GM12878 (cell line): ENCODE measurements around the gene EFHC1.

Experiments
- CHD1 ChIP-seq: IDR thresholded peaks from 2 replicates; pipeline ENCODE4 v1.6.1; 2012; ENCODE audit warnings: low read depth, low read length, improper control_type of control experiment
- ESRRA ChIP-seq: IDR thresholded peaks from 2 replicates; pipeline ENCODE4 v1.6.1; 2012; ENCODE audit warnings: mild to moderate bottlenecking, low read length, improper control_type of control experiment
- FOXM1 ChIP-seq: IDR thresholded peaks from 2 replicates; pipeline ENCODE4 v1.6.1; 2012; ENCODE audit warnings: low read depth, mild to moderate bottlenecking, inconsistent platforms, low read length, moderate library complexity
- POLR2AphosphoS5 ChIP-seq: IDR thresholded peaks from 2 replicates; pipeline ENCODE4 v1.6.1; 2011; ENCODE audit warnings: mild to moderate bottlenecking, low read length, inconsistent platforms
- RFX5 ChIP-seq: IDR thresholded peaks from 2 replicates; pipeline ENCODE4 v1.6.1; 2011; ENCODE audit warnings: low read depth, low read length, improper control_type of control experiment
- YY1 ChIP-seq: IDR thresholded peaks from 2 replicates; pipeline ENCODE4 v1.6.1; 2011; ENCODE audit warnings: low read depth, mild to moderate bottlenecking, low read length
- ZZZ3 ChIP-seq: IDR thresholded peaks from 2 replicates; pipeline ENCODE4 v1.6.1; 2011; ENCODE audit warnings: low read depth; ENCODE audit not compliant: control insufficient read depth, insufficient read length
- TF ChIP-seq, protein P1 (sequence below): fragments of 450-650 bp; IDR thresholded peaks from 2 replicates; pipeline ENCODE4 v1.6.1; 2017; ENCODE audit warnings: low read depth, mild to moderate bottlenecking, moderate library complexity
- TF ChIP-seq, protein P2 (sequence below): IDR thresholded peaks from 2 replicates; pipeline ENCODE4 v1.6.1; 2011; ENCODE audit warnings: mild to moderate bottlenecking, low read depth, low read length, moderate library complexity; ENCODE audit not compliant: insufficient replicate concordance

DNA sequence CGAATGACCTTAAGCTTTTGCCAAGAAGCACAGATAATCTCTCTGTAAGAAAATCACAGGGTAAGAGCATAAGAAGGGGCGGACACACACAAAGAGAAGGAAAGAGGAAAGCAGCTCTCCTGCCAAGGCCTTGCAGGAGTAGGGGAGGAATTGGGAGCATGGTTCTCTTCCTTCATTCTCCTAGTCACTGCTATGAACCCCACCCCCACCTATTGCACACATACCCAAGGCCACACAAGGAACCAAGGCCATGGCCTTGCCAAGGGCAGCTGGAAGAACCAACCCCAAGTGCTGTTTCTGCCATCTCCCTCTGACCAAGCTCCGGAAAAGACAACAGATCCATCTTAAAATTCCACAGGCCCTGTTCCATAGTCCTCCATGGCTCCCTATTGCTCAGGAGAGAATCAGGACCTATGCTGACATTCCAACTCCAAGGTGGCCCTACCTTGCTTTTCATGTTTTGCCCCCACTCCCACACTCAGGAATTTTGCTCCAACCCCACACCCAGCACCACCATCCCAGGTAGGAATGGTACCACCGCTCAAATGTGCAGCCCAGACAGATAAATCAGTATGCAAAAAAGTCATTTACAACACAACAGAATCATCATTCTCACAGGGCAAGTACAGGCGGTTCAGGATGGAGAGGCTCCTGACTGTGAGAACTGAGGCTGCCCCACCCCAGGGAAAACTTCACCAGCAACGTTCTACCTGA is 125.4 kb downstream of the EFHC1 start:
- TF ChIP-seq YY1: no peak
- TF ChIP-seq, protein P1, sequence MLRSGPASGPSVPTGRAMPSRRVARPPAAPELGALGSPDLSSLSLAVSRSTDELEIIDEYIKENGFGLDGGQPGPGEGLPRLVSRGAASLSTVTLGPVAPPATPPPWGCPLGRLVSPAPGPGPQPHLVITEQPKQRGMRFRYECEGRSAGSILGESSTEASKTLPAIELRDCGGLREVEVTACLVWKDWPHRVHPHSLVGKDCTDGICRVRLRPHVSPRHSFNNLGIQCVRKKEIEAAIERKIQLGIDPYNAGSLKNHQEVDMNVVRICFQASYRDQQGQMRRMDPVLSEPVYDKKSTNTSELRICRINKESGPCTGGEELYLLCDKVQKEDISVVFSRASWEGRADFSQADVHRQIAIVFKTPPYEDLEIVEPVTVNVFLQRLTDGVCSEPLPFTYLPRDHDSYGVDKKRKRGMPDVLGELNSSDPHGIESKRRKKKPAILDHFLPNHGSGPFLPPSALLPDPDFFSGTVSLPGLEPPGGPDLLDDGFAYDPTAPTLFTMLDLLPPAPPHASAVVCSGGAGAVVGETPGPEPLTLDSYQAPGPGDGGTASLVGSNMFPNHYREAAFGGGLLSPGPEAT: no peak
- no peak for TF ChIP-seq FOXM1
- no peak for TF ChIP-seq ZZZ3
- TF ChIP-seq ESRRA: no peak
- TF ChIP-seq CHD1: no peak
- TF ChIP-seq, protein P2, sequence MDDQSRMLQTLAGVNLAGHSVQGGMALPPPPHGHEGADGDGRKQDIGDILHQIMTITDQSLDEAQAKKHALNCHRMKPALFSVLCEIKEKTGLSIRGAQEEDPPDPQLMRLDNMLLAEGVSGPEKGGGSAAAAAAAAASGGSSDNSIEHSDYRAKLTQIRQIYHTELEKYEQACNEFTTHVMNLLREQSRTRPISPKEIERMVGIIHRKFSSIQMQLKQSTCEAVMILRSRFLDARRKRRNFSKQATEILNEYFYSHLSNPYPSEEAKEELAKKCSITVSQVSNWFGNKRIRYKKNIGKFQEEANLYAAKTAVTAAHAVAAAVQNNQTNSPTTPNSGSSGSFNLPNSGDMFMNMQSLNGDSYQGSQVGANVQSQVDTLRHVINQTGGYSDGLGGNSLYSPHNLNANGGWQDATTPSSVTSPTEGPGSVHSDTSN: no peak
- TF ChIP-seq POLR2AphosphoS5: no peak
- no peak for TF ChIP-seq RFX5
